ENCODE measurements around the gene ADTRP. TPM values are rescaled to one million over a fixed set of nuclear protein-coding genes. Genes with fewer than 3 reads are reported as not detected.
"Not testable (repeated sequence)": the region's sequence is repeated elsewhere in the genome, so short reads cannot be mapped to it uniquely, and the experiment has no call there.

The ADTRP gene
- total RNA-seq, 1 donor from 2014 or later, result 2.0 TPM

GRCh38 chr6:11681770-11682169, 96.8 kb downstream of the ADTRP start:
- ATAC-seq (ENCODE audit: low read depth) (no peak), DNase-seq (no peak)
- H3K4me3 Mint-ChIP-seq, result no peak overlapping the region
- ChIA-PET POLR2A (no interaction called here), CTCF (no interaction called here)
- peaks cover 12% of the 10 kb centered on the region for H3K9me3 Mint-ChIP-seq
- H3K27ac Mint-ChIP-seq, result no peak overlapping the region
- no peak for TF ChIP-seq CTCF (IDR thresholded peaks at IDR 0.05)
- H3K4me1 Mint-ChIP-seq, result no peaks in the 10 kb centered on the region
- H3K36me3 Mint-ChIP-seq (ENCODE audit: low read depth), result peaks cover 2% of the 10 kb centered on the region
- intact Hi-C loops (cut with micrococcal nuclease), result no loop called here
- peaks cover 13% of the 10 kb centered on the region for H3K27me3 Mint-ChIP-seq

GRCh38 chr6:11681357-11681756, 97.2 kb downstream of the ADTRP start:
- Mint-ChIP-seq H3K27ac (no peak overlapping the region), H3K9me3 (peaks cover 12% of the 10 kb centered on the region), H3K4me1 (no peaks in the 10 kb centered on the region), H3K36me3 (ENCODE audit: low read depth) (peaks cover 2% of the 10 kb centered on the region), H3K4me3 (no peak overlapping the region), H3K27me3 (peaks cover 13% of the 10 kb centered on the region)
- ATAC-seq (ENCODE audit: low read depth), result no peak
- intact Hi-C loops (cut with micrococcal nuclease), result no loop called here
- ChIA-PET POLR2A (no interaction called here), CTCF (no interaction called here)
- TF ChIP-seq CTCF (IDR thresholded peaks at IDR 0.05), result no peak
- no peak for DNase-seq

GRCh38 chr6:11680479-11680878, 98.1 kb downstream of the ADTRP start:
- H3K4me1 Mint-ChIP-seq; ATAC-seq (ENCODE audit: low read depth); H3K36me3 Mint-ChIP-seq (ENCODE audit: low read depth); POLR2A ChIA-PET; DNase-seq; H3K4me3 Mint-ChIP-seq; intact Hi-C loops (cut with micrococcal nuclease); H3K27ac Mint-ChIP-seq: not testable (repeated sequence)
- CTCF ChIA-PET, result interaction anchor here (1.5 kb wide), 1 partner anchor 25 kb away, joined by 4 read pairs; no protein-coding TSS in a partner anchor
- peaks cover 12% of the 10 kb centered on the region for H3K9me3 Mint-ChIP-seq
- H3K27me3 Mint-ChIP-seq, result peaks cover 13% of the 10 kb centered on the region

- POLR2A ChIA-PET, result no interaction called here
- H3K36me3 Mint-ChIP-seq (ENCODE audit: low read depth), result peaks cover 2% of the 10 kb centered on the region
Observed at GRCh38 chr6:11679099-11679498, 99.5 kb downstream of the ADTRP start.

GRCh38 chr6:11675601-11676000, 103.0 kb downstream of the ADTRP start:
- POLR2A ChIA-PET, result no interaction called here
- peak; percentile 50 for ATAC-seq (ENCODE audit: low read depth)
- CTCF ChIA-PET, result no interaction called here
- Mint-ChIP-seq H3K27me3 (peaks cover 3% of the 10 kb centered on the region), H3K27ac (no peak overlapping the region), H3K36me3 (ENCODE audit: low read depth) (peaks cover 2% of the 10 kb centered on the region), H3K9me3 (peaks cover 7% of the 10 kb centered on the region), H3K4me3 (no peak overlapping the region), H3K4me1 (no peaks in the 10 kb centered on the region)
- TF ChIP-seq CTCF (IDR thresholded peaks at IDR 0.05), result no peak
- no peak for DNase-seq
- intact Hi-C loops (cut with micrococcal nuclease), result loop anchor here (1.0 kb wide), 1 partner anchor 559 kb away; no protein-coding TSS in a partner anchor

More at GRCh38 chr6:11679099-11679498, 99.5 kb downstream of the ADTRP start:
- ATAC-seq (ENCODE audit: low read depth) (no peak), DNase-seq (no peak)
- no peak for TF ChIP-seq CTCF (IDR thresholded peaks at IDR 0.05)
- Mint-ChIP-seq H3K27me3 (peaks cover 16% of the 10 kb centered on the region), H3K4me3 (no peak overlapping the region), H3K4me1 (no peaks in the 10 kb centered on the region), H3K9me3 (peaks cover 12% of the 10 kb centered on the region), H3K27ac (no peak overlapping the region)
- CTCF ChIA-PET, result interaction anchor here (1.5 kb wide), 1 partner anchor 23 kb away, joined by 4 read pairs; no protein-coding TSS in a partner anchor
- intact Hi-C loops (cut with micrococcal nuclease), result no loop called here

GRCh38 chr6:11672669-11673068, 105.9 kb downstream of the ADTRP start:
- ChIA-PET CTCF (no interaction called here), POLR2A (no interaction called here)
- DNase-seq (no peak), ATAC-seq (ENCODE audit: low read depth) (no peak)
- Mint-ChIP-seq H3K4me3 (no peak overlapping the region), H3K4me1 (no peaks in the 10 kb centered on the region), H3K27ac (no peak overlapping the region), H3K27me3 (peaks cover 4% of the 10 kb centered on the region), H3K9me3 (peaks cover 4% of the 10 kb centered on the region), H3K36me3 (ENCODE audit: low read depth) (no peaks in the 10 kb centered on the region)
- TF ChIP-seq CTCF (IDR thresholded peaks at IDR 0.05), result no peak
- intact Hi-C loops (cut with micrococcal nuclease), result no loop called here
